Astrocyte of the cerebellum (primary cell): ENCODE results near the gene SH3BP1.

Experiments used
- DNase-seq: peaks from one replicate; pipeline ENCODE4 v3.0.0-alpha.2; 2011; ENCODE audit warnings: low read depth
- H3K4me3 ChIP-seq: 2 replicates; pipeline ENCODE4 v1.5.1; 2011; ENCODE audit warnings: mild to moderate bottlenecking, low read depth, low read length, moderate library complexity
- in situ Hi-C: cut with HindIII; loops from 2 replicates; pipeline ENCODE4 v1.10.0; 2017; ENCODE audit warnings: low sequenced_read_pairs
- TF ChIP-seq, protein P1 (sequence below): IDR thresholded peaks from 2 replicates; pipeline ENCODE4 v1.5.1; 2012; ENCODE audit warnings: low read length, low read depth, moderate library complexity, mild to moderate bottlenecking; ENCODE audit errors: missing control alignments

SH3BP1 gene

DNA sequence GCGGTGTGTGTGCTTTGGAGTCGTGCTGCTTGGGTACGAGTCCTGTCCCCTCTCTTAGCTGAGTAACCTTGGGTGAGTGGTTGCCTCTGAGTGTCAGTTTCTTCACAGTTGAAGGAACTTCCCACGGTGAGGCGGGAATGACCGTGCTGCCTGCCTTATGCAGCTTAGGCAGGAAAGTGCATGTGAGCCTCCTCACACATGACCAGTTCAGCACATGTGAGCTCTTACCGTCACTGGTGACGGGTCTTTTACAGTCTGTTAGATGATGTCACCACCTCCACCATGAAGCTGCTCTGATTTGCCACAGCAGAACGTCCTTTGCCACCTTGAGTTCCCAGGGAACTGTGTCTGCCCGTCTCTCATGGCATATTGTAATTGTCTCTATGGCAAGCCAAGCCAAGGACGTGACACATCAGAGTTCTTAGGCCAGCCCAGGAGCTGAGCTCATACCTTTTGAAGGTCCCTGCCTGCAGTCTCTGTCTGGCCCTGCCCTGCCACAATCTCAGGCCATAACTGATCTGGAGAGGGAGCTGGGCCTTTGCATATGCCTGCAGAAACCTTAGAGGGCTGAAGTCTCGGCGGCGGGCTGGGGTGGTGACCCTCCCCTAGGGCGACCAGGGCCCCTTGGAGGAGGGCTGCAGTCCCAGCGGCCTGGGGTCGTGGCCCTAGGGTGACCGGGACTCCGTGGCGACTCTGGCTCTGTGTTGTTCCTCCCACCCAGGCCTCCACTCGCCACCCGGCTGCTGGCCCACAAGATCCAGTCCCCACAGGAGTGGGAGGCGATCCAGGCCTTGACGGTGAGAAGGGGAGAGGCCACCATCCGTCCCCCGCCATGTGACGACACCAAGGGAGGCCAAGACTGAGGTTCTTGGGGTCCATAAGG, 23.0 kb upstream of the SH3BP1 start:
- no peak for DNase-seq
- TF ChIP-seq, protein P1, sequence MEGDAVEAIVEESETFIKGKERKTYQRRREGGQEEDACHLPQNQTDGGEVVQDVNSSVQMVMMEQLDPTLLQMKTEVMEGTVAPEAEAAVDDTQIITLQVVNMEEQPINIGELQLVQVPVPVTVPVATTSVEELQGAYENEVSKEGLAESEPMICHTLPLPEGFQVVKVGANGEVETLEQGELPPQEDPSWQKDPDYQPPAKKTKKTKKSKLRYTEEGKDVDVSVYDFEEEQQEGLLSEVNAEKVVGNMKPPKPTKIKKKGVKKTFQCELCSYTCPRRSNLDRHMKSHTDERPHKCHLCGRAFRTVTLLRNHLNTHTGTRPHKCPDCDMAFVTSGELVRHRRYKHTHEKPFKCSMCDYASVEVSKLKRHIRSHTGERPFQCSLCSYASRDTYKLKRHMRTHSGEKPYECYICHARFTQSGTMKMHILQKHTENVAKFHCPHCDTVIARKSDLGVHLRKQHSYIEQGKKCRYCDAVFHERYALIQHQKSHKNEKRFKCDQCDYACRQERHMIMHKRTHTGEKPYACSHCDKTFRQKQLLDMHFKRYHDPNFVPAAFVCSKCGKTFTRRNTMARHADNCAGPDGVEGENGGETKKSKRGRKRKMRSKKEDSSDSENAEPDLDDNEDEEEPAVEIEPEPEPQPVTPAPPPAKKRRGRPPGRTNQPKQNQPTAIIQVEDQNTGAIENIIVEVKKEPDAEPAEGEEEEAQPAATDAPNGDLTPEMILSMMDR: no peak
- H3K4me3 ChIP-seq: no peak overlapping the region
- in situ Hi-C loops: no loop called here

DNA sequence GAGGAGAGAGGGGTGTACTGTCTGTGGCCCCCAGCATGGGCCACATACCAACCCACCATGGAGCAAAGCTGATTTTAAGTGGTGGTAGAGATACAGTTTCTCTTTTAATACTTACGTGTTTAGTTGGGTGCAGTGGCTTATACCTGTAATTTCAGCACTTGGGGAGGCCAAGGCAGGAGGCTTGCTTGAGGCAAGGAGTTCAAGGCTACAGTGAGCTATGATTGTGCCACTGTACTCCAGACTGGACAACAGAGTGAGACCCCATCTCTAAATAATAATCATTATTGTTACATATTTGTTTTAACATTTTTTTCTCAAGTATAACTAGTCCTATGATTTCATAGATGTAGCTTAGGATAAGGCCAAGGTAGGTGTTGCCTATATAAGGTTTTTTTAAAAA, 22.0 kb upstream of the SH3BP1 start:
- in situ Hi-C loops: no loop called here
- no peak overlapping the region for H3K4me3 ChIP-seq
- no peak for DNase-seq
- TF ChIP-seq, protein P1: no peak

DNA sequence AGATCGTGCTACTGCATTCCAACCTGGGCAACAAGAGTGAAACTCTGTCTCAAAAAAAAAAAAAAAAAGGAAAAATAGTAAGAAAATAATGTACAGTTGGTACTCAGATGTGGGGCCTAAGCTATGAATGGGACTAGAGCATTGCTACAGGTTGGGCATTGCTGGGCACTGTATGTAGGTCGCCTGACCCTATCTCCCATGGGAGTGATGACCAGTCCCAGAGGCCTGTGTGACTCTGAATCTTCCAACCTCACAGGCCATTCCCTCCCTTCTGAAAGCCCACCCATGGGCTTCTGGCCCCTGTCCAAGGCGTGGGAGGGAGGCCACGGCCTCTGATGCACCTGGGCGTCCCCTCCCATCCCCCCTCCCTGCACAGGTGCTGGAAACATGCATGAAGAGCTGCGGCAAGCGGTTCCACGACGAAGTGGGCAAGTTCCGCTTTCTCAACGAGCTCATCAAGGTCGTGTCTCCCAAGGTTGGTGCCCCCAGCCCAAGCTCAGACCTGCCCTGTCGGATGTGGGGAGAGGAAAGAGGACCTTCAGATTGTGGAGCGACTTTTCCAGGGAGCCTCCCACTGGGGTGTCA, 21.3 kb upstream of the SH3BP1 start:
- DNase-seq: no peak
- TF ChIP-seq, protein P1: no peak
- in situ Hi-C loops: no loop called here
- no peak overlapping the region for H3K4me3 ChIP-seq

DNA sequence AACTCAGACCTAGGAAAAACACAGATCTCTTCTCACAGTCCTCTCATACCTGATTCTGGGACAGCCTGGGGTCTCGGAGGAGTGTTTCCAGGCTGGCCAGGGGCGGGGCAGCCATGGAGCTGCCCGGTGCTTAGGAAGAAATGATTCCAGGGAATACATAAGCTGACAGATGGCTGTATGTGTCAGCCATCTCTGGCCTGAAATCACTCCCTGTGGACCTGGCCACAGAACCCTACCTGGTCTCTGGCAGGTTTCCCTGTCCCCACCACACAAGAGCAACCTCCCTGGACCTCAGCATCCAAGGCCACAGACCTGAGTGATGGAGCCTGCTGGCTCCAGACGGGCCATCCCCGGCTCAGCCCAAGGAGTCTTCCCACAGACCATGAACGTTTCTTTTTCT, 20.8 kb upstream of the SH3BP1 start:
- TF ChIP-seq, protein P1: no peak
- DNase-seq: no peak
- in situ Hi-C loops: no loop called here
- no peak overlapping the region for H3K4me3 ChIP-seq

DNA sequence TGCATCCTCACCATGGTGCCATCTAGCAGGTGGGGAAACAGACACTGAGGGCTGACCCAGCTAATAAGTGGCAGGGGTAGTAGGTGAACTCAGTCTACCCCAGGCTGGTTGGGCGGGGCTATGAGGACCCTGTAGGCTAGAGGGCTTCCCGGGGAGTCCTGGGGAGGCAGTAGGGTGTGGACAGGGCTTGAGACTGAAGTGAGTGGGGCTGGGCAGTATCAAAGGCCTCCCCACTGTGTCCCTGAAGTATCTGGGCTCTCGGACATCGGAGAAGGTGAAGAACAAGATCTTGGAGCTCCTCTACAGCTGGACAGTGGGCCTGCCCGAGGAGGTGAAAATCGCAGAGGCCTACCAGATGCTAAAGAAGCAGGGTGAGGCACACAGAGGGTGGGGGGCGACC, 19.5 kb upstream of the SH3BP1 start:
- no peak for DNase-seq
- TF ChIP-seq, protein P1: no peak
- H3K4me3 ChIP-seq: no peak overlapping the region
- in situ Hi-C loops: no loop called here

DNA sequence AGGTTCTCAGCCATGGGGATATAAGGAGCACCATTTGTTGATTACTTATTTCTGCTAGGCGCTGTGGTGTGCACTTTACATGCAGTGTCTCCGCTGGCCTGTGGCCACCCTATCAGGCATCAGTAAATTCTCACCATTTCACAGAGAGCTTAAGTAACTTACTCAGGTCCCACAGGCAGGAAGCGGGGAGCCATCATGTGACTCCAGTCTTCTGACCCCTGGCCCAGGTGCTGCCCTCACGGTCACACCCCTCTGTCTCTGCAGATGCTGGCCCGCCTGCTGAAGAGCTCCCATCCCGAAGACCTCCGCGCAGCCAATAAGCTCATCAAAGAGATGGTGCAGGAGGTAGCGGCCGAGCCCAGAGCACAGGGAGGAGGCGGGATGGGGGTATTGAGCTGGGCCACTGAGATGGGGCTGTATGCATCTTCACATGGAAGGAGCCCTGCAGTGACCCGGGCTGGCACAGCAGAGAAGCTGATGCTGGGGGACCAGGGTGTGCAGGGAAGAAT, 18.1 kb upstream of the SH3BP1 start:
- no peak overlapping the region for H3K4me3 ChIP-seq
- TF ChIP-seq, protein P1: no peak
- in situ Hi-C loops: no loop called here
- no peak for DNase-seq
